Measurements from ENCODE around the gene CLN6.

- no peak for TF ChIP-seq EZH2phosphoT487 (IDR thresholded peaks at IDR 0.05; ENCODE audit: insufficient read depth, low read depth)
- TF ChIP-seq EZH2 (IDR thresholded peaks at IDR 0.05; ENCODE audit: insufficient read depth, poor library complexity, severe bottlenecking), result no peak
Observed at GRCh38 chr15:68231102-68231818, 1.7 kb upstream of the CLN6 start.

All from GM23248 (cell line).